Measurements from ENCODE around the gene ODC1. TPM values are rescaled to one million over a fixed set of nuclear protein-coding genes. Genes with fewer than 3 reads are reported as not detected.
A peak's percentile ranks its signal among the peaks of the same experiment; 100 is the strongest.

Gene ODC1
- total RNA-seq, 1 donor from 2014 or later: 33.1 TPM

DNA sequence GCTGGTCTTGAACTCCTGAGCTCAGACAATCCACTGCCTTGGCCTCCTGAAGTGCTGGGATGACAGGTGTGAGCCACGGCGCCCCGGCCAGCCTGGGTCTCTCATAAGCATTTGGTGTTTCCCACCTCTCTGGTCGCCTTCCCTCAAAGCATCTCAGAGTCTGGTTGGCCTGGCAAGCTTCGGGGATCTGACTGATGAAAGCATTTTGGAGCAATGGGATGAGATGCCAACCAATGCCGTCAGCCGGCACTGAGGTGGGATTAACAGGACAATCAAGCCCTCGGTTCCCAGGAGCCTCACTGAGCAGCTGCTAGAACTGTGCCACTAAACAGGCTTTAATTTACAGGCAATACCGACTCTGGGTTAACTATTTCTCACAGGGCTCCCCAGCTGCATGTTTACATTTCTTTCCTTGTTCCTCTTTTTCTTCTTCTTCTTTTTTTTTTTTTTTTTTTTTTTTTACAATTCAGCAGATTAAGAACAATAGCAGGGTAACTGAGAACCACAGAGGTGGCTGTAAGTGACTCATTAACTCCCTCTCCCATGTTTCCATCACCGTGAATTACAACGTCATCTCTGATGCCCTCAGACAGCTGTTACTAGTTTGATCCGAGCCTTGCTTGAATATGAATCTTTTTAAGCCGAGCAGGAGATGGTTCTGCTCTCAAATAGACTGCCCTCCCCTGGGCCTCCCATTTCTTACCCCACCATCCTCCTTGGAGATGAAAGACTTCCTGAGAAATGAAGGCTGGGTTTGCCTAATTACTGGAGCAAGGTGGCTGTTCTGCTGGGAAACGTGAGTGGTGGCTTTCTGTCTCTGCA, 37.9 kb downstream of the ODC1 start:
- ATAC-seq: no peak
- DNase-seq (ENCODE audit: low spot score): no peak
- intact Hi-C loops (cut with DNase I): no loop called here

DNA sequence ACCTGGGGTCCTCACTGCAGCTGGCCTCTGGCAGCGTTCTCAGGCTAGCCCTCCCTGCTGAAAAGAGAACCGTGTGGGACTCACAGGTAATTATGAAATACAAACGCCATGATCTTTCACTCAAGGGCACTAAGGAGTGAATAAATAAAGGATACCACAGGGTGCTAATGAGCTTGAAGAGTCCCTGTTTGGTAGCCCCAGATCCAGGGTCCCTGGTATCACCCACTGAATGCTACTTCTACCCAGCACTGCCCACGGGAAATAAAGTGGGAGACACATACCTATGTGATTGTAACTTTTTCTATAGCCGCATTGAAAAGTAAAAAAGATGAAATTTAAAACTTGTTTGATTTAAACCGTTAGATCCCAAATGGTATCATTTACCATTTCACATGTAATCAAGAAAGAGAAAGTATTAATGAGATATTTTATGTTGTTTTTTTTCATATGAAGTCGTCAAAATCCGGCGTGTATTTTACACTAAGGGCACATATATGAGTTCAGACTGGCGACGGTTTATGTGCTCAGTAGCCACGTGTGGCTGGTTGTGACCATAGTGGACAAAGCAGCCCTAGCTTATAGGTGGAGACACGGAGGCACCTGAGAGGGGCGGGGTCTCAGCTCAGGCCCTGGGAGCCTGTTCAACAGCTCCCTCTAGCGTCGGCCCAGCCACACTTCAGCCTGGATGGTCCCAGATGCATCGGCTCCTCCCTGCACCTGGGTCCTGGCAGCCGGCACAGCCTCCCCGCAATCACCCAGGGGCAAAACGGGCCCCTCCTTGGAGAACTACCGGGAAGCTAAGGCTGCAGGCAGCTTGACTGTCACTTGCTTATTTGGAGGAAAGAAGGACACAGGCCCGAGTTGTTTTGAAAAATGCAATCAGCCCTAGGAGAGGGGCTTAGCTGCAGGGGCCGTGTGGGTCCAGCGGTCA, 39.2 kb downstream of the ODC1 start:
- intact Hi-C loops (cut with DNase I): loop anchor here (10.0 kb wide), 1 partner anchor 134 kb away; no protein-coding TSS in a partner anchor
- peak; percentile 84 for ATAC-seq
- DNase-seq (ENCODE audit: low spot score): peak; percentile 86

DNA sequence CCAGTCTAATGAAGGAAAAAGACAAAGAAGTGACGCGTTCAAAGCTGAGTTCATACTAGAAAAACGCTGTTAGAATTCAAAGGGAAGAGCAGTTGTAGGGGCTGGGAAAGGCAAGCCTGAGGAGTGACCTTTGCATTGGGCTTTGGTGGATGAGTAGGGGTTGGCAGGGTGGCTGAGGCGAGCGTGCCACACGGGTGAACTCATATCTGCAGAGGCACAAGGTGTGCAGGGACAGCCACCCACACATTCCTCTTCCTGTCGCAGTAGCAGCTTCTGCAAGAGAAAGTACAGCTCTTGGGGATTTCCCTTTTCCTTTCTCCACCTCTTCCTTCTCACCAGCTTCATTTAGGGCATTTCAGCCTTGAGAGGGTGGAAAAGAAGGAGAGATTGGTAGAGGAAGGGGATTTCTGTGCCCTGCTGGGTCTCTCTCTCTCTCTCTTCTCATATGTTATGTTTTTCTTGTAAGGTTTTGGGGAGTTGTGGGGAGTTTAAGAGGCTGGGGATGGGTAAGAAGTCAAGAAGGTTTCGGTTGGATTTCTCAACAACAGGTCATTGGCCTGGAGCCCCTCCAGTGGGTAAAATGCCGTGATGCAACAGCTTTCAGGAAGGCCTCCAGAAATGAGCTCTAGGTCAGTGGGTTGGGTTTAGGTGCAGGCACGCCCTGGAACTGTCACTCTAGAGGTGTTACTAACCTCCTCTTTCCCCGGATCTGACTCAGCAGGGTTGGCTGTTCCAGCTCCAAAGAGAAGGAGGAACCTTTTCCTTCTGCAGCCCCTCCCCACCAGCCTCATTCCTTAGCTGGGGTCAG, 40.1 kb downstream of the ODC1 start:
- no peak for DNase-seq (ENCODE audit: low spot score)
- intact Hi-C loops (cut with DNase I): loop anchor here (10.0 kb wide), 1 partner anchor 133 kb away; no protein-coding TSS in a partner anchor
- peak; percentile 40 for ATAC-seq

DNA sequence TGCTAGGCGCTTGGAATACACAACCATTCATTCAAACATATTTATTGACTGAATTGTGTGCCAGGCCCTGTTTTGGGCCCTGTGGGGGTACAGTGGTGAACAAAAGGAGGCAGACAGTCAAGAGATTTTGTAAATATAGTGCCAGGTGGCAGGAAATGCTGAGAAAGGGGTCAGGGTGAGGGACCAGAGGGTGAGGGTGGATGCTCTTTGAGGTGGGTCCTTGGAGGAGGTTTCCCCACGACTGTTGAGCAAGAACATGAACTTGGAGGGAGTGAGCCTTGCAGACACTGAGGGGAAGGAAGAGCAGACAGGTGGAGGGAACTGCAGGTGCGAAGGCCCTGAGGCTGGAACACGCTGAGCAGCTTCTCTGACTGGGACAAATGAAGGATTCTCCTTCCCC, 40.7 kb downstream of the ODC1 start:
- ATAC-seq (no peak), DNase-seq (ENCODE audit: low spot score) (no peak)
- intact Hi-C loops (cut with DNase I): loop anchor here (10.0 kb wide), 1 partner anchor 133 kb away; no protein-coding TSS in a partner anchor

DNA sequence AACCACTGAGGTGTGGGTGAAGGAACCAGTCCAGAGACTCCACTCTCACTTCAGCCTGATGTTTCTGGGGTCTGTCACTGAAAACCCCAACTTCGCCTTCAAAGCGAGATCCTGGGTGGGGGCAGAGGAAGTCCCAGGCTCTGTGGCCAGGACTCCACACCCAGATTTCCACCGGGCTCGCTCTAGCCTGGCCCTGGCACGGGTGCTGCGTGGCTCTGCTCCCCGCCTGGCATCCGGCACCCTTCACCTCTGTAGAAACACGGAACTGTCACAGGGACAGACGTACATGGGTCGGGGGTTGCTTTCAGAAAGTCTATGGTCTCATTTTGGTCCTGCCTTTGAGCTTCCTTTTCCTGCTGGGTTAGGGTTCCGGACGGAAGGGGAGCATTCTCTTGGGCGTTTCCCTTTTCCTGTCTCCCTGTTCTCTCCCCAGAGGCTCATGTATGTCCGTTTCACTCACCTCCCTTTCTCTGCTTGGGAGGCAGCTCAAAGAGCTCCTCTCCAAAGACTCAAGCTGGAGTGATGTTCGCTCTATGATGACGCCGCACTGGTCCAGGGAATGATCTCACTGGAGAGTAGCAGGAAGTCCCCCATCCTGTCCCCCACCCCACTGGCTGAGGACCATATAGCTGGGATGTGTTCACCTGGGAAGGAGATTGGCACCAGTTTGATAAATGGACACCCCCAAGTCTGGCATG, 41.5 kb downstream of the ODC1 start:
- no peak for ATAC-seq
- no peak for DNase-seq (ENCODE audit: low spot score)
- intact Hi-C loops (cut with DNase I): loop anchor here (10.0 kb wide), 1 partner anchor 132 kb away; no protein-coding TSS in a partner anchor

DNA sequence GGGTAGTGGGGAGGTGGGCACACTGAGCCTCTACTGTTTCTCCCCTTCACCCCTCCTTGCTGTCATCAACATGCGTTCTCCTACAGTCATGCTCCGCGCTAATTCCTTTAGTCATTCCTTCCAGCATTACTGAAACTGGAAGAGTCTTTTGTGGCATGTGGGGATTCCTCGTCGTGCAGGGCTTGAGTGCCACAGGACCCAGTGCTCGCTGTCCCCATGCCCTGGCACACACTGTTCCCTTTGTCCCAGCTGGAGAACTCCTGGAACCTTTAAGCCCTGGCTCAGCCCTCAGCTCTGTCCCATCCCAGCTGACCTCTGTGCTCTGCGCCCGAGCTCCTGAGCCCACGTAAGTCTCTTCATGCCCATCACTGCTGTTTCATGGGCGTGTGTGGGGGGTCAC, 42.1 kb downstream of the ODC1 start:
- intact Hi-C loops (cut with DNase I): loop anchor here (10.0 kb wide), 1 partner anchor 131 kb away; no protein-coding TSS in a partner anchor
- ATAC-seq (no peak), DNase-seq (ENCODE audit: low spot score) (no peak)

DNA sequence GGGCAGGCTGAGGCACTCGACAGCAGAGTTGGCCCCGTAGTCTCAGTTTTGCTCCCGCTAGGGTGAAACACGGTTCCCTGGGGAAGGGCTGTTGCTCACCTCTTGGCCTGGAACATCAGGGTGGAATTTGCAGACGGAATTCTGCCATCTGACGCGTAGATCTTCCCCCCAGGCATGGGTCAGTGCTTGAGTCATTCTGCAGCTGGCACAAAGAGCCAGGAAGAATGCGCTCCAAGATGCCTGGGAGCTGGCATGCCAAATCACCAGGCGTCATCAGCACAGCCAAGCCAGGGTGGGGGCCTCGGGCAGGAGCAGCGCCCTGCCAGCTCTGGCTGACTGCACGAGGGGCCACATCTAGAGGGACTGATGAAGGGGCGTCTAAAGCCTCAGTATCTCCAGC, 42.7 kb downstream of the ODC1 start:
- DNase-seq (ENCODE audit: low spot score): peak; percentile 71
- intact Hi-C loops (cut with DNase I): loop anchor here (10.0 kb wide), 1 partner anchor 131 kb away; no protein-coding TSS in a partner anchor
- ATAC-seq: peak; percentile 37

DNA sequence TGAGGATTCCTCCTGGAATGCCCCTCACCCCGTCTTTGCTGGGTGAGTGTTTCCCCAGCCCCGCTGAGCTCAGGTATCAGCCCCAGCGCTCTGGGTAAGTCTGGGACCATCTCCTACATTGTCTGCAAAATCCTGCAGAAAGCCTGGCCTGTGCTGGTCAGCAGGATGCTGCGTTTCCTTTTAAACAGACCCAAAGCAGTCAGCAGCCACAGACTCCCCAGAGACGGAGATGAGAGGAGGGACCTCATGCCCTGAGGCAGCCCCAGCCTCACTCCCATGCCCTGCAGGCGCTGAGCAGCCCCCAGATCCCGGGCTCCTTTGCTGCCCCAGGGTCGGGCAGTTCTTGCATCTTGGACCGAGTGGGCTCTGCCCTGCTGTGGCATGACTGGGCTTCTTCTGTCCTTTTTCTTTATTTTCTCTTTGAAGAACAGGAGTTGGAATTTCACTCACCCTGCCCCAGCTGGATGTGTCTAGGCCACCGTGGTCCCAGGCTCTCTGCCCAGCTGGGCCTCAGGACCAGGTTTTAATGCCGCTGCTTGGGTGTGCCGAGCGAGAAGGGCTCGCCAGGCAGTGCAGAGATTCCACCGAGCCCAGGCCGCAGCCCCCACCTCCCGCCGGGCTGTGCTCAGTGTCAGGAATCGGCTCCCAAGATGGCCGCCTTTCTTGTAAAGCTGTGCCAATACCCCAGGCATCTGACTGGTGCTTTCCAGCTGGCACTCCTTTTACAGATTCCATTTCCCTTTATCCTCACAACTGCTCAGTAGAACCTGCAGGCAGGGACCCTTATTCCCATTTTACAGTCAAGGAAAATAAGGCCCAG, 43.6 kb downstream of the ODC1 start:
- DNase-seq (ENCODE audit: low spot score): no peak
- ATAC-seq: no peak
- intact Hi-C loops (cut with DNase I): loop anchor here (10.0 kb wide), 1 partner anchor 130 kb away; no protein-coding TSS in a partner anchor

DNA sequence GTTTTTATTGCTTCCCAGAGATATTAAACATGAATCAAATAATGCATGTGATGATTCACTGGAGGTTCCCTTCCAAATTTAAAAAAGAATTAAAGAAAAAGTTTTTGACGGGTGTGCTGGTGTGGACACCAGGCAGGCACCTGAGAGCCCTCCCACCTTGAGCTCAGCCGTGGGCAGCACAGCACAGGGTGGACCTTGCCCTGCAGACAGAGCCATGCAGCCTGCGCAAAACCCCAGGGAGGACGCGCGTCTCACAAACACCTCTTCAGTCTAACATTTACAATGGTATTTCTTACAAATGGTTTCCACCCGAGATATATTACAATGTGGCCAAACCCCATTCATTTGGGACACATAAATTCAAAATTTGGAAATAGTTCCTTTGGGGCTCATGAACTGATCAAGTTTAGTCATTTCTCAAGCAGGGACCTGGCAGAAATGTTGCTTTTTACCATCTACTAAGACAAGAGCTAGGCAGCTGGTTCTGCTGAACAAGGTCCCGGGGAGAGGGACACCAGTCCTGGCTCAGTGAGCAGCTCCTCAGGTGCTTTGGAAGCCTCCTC, 45.4 kb downstream of the ODC1 start:
- ATAC-seq (no peak), DNase-seq (ENCODE audit: low spot score) (no peak)
- intact Hi-C loops (cut with DNase I): loop anchor here (10.0 kb wide), 1 partner anchor 128 kb away; no protein-coding TSS in a partner anchor

DNA sequence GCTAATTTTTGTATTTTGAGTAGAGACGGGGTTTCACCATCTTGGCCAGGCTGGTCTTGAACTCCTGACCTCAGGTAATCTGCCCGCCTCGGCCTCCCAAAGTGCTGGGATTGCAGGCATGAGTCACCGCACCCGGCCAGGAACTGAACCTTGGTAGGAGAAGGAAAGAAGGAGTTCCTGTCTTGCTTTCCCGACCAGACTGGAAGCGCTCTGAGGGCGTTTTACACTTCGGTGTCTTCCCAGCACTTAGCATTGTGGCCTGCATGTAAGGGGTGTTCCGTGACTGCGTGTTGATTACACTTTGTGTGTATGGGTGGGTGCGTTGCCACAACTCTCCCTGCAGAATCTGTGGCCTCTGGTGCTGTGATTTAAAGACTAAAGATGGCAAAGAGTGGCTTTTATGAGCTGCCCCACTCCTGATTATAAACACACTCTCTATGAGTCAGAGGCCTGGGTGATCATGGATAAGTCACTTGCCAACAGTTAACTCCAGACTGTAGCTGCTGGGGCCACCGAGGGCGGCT, 46.0 kb downstream of the ODC1 start:
- intact Hi-C loops (cut with DNase I): loop anchor here (10.0 kb wide), 1 partner anchor 127 kb away; no protein-coding TSS in a partner anchor
- ATAC-seq (no peak), DNase-seq (ENCODE audit: low spot score) (no peak)

DNA sequence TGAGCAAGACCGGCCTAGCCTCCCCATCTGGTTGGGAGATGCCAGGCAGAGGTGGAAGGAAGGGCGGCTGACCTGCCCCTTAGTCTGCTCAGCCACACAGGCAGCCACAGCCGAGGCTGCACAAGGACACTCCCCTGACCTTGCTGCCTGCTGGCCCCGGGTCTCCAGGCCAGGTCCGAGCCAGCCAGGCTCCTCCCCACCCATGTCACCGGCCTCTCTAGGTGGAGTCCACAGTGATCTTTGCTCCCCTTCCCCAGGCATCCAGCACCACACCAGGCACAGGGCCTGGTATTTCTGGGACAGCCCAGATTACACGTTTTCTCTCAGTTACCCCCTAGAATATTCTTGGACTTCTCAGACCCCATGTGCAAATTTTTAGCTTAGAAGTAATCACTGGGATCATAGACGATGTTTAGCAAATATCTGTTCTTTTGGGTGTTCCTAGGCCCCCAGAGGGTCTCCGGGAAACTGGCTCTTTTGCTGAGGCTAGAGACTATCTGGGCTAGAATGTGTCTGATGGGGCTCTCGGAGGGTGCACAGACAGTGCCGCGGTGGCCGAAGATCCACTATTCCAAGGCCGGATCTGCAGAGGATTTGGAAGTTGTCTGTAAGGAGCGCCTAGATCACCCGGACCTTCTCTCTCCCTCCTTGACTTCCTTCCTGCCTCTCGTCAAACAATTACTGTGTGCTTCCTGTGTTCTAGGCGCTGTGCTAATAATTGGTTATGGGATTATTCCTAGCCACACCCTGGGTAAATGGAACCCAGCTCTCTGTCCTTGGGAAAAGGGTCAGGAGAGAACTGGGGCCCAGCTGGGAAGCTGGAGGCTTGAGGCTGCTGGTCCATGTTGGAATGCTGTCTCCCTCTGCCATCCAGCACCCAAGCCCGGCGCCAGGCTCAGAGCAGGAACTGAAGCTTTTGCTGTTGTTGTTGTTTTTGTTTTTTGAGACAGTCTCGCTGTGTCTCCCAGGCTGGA, 46.9 kb downstream of the ODC1 start:
- peak; percentile 9 for ATAC-seq
- intact Hi-C loops (cut with DNase I): loop anchor here (10.0 kb wide), 1 partner anchor 126 kb away; no protein-coding TSS in a partner anchor
- no peak for DNase-seq (ENCODE audit: low spot score)

DNA sequence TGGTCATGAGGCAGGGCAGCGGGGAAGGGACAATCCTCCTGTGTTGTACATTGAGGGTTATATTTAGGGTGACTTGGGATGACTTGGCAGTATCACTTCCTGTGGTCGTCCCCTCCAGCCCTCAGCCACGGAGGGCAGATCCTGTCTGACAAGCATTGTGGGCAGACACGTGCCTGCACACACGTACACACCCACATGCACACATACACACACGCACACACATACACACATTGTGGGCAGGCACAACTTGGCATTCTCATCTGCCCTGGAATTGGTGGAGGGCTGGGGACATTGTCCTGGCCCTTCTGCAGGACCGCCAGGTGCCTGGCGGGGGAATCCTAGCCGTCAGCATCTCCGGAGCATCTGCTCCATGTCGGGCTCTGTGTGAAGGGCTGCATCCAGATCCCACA, 47.6 kb downstream of the ODC1 start:
- peak; percentile 72 for DNase-seq (ENCODE audit: low spot score)
- intact Hi-C loops (cut with DNase I): loop anchor here (10.0 kb wide), 1 partner anchor 126 kb away; no protein-coding TSS in a partner anchor
- ATAC-seq: peak; percentile 77

DNA sequence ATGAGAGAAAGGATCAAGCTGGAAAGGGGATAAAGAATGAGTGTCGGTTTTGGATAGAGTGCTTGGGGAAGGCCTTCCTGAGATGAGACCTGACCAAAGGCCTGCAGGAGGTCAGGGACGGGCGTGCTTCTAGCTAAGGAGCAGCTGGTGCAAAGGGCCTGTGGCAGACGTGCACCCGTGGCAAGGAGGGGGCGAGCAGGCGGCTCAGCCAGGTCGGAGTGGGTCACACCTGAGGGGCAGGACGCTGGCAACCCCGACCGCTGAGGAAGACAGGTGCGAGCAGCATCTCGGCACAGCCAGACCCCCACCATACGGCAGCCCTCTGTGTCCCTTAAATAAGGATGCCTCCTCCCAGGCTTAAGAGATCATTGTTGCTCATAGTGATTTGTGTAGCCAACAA, 48.1 kb downstream of the ODC1 start:
- intact Hi-C loops (cut with DNase I): loop anchor here (10.0 kb wide), 1 partner anchor 125 kb away; no protein-coding TSS in a partner anchor
- DNase-seq (ENCODE audit: low spot score) (no peak), ATAC-seq (no peak)

DNA sequence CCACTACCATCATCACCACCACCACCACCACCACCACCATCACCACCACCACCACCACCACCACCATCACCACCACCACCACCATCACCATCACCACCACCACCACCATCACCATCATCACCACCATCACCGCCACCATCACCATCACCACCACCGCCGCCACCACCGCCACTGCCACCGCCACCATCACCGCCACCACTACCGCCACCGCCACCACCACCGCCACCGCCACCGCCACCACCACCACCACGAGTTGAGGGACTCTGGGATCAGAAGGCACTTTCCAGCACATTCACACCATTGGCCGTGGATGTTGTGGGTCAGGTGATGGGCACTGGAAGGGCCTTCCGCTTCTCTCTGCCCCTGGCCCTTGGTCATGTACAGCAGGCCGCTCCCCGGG, 48.8 kb downstream of the ODC1 start:
- no peak for DNase-seq (ENCODE audit: low spot score)
- intact Hi-C loops (cut with DNase I): no loop called here

DNA sequence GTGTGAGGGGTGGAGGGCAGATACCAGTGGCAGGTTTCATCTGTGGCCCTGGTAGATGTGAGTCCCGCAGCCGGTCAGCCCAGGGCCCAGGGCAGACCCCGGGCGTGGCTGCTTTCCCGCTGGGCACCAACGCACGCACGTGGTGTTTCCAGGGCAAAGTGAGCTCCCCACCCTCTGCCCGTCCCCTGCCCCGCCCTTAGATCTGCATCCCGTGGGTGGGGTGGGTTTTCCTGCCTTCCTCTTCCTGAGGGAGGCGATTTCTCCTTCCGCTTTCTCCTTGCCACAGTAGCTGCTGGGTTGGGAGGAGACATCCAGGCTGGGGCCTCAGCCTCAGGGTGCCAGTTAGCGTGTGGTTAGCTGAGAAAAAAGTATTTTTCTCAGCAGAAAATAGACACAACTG, 49.6 kb downstream of the ODC1 start:
- intact Hi-C loops (cut with DNase I): no loop called here
- ATAC-seq: peak; percentile 16
- DNase-seq (ENCODE audit: low spot score): no peak

More for the DNA sequence above, 48.8 kb downstream of the ODC1 start:
- ATAC-seq: no peak
